Gastrocnemius medialis (tissue), 4 donors: ENCODE results near the gene GAL3ST1. TPM values are rescaled to one million over a fixed set of nuclear protein-coding genes. Genes with fewer than 3 reads are reported as not detected.
"Not testable (repeated sequence)": the region's sequence is repeated elsewhere in the genome, so short reads cannot be mapped to it uniquely, and the experiment has no call there.

Experiments used
- ATAC-seq, 2 donors: fragments of 150-250 bp; one replicate each; pipeline ENCODE4 v1.9.1; 2016
- DNase-seq, 2 donors: peaks; one replicate each; pipeline ENCODE4 v3.0.0-alpha.2; 2019
- H3K27ac ChIP-seq, 4 donors: fragments of 200-600 bp; sonication (generic); 1 replicate in 1 of 4; 2 replicates in 3 of 4; pipeline ENCODE4 v1.5.1; 2016 to 2018; ENCODE audit warnings: mild to moderate bottlenecking in 2 of 4, moderate library complexity in 1 of 4
- H3K27me3 ChIP-seq, 3 donors: fragments of 200-600 bp; sonication (generic) in 2 of 3; 1 replicate in 1 of 3; 2 replicates in 2 of 3; pipeline versions ENCODE4 v1.5.1 to v1.6.0; 2016 to 2019; ENCODE audit warnings: mild to moderate bottlenecking in 1 of 3, moderate library complexity in 1 of 3
- H3K36me3 ChIP-seq, 2 donors: fragments of 200-600 bp; sonication (generic) in 1 of 2; one replicate each; pipeline ENCODE4 v1.5.1; 2017 to 2018
- H3K4me1 ChIP-seq, 2 donors: fragments of 200-600 bp; sonication (generic) in 1 of 2; one replicate each; pipeline ENCODE4 v1.5.1; 2016 to 2017; ENCODE audit warnings: mild to moderate bottlenecking in 2 of 2
- H3K4me3 ChIP-seq, 4 donors: fragments of 200-600 bp; sonication (generic) in 3 of 4; 1 replicate in 1 of 4; 2 replicates in 3 of 4; pipeline ENCODE4 v1.5.1; 2016 to 2019; ENCODE audit warnings: mild to moderate bottlenecking in 2 of 4
- H3K9me3 ChIP-seq, 3 donors: fragments of 200-600 bp; sonication (generic) in 2 of 3; 1 replicate in 1 of 3; 2 replicates in 2 of 3; pipeline ENCODE4 v1.5.1; 2016 to 2019
- POLR2A ChIP-seq, 2 donors: fragments of 450-650 bp; IDR thresholded peaks; one replicate each; pipeline ENCODE4 v1.6.1; 2017; ENCODE audit warnings: antibody characterized with exemption in 2 of 2, mild to moderate bottlenecking in 2 of 2, moderate library complexity in 2 of 2
- in situ Hi-C, 4 donors: fragments of 200-750 bp; cut with MboI; loops; one replicate each; pipeline versions ENCODE4 v1.15.0 to v1.8.0; 2017; ENCODE audit warnings: low sequenced_read_pairs in 4 of 4
- intact Hi-C: fragments of 100-400 bp; cut with DNase I; formaldehyde crosslinking; loops from one replicate; pipeline ENCODE4 v1.15.1; 2023; ENCODE audit warnings: low total_unique reads
- total RNA-seq, 4 donors: library from RNA; depleted of rRNA; stranded (reverse); fragments of >200 nt; gene quantifications; one replicate each; pipeline versions ENCODE4 v1.1.0 to v1.2.3, GENCODE V29; 2016
- TF ChIP-seq, protein P1 (sequence below), 5 experiments: fragments of 450-650 bp in 3 of 5; fragments of 200-600 bp in 2 of 5; sonication (generic) in 2 of 5; IDR thresholded peaks in 4 of 5; conservative IDR thresholded peaks in 1 of 5; 1 replicate in 4 of 5; 2 replicates in 1 of 5; pipeline ENCODE4 v1.5.1; 2016 to 2019; ENCODE audit warnings: antibody characterized with exemption in 5 of 5, mild to moderate bottlenecking in 3 of 5, moderate library complexity in 3 of 5

The GAL3ST1 gene
- total RNA-seq, 4 donors from 2014 or later: 0.29 to 2.0 (median 1.2) TPM

DNA sequence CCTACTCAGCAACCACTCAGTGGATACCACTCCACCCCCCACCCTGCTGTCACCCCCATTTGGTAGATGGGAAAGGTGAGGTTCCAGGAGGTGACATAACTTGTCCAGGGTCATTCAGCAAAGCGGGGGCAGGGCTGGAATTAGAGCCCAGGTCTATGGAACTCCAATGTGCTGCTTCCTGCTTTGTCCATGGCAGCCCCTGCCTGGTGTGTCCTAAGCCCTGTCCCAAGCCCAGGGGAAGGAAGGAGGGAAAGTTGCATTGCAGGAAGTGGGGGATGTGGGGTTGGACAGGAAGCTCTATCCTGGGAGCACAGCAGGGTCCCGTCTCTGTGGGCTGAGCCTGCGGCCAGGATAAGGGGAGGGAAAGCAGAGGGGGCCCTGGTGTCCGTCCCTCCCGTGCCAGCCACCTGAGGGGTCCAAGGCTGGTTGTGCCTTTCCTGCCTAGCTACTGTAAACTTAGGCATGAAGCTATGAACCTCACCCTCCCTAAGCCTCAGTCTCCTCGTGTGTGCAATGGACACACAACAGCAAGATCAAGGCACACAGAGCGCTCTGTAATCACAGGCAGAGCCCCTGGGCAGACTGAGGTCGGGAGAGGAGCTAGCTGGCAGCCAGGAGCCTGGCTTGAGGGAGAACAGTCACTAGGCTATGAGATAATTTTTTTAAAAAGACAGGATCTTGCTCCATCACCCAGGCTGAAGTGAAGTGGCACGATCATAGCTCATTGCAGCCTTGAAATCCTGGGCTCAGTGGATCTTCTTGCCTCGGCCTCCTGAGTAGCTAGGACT is 12.9 kb downstream of the GAL3ST1 start:
- no peak for ATAC-seq
- no peaks in the 10 kb centered on the region for H3K36me3 ChIP-seq
- no peak overlapping the region for H3K27ac ChIP-seq
- no peaks in the 10 kb centered on the region for H3K27me3 ChIP-seq
- in situ Hi-C loops: no loop called here
- H3K9me3 ChIP-seq: no peaks in the 10 kb centered on the region
- intact Hi-C loops: no loop called here
- TF ChIP-seq, protein P1, sequence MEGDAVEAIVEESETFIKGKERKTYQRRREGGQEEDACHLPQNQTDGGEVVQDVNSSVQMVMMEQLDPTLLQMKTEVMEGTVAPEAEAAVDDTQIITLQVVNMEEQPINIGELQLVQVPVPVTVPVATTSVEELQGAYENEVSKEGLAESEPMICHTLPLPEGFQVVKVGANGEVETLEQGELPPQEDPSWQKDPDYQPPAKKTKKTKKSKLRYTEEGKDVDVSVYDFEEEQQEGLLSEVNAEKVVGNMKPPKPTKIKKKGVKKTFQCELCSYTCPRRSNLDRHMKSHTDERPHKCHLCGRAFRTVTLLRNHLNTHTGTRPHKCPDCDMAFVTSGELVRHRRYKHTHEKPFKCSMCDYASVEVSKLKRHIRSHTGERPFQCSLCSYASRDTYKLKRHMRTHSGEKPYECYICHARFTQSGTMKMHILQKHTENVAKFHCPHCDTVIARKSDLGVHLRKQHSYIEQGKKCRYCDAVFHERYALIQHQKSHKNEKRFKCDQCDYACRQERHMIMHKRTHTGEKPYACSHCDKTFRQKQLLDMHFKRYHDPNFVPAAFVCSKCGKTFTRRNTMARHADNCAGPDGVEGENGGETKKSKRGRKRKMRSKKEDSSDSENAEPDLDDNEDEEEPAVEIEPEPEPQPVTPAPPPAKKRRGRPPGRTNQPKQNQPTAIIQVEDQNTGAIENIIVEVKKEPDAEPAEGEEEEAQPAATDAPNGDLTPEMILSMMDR (IDR thresholded peaks at IDR 0.05 in 4 of 5, conservative IDR thresholded peaks at IDR 0.05 in 1 of 5): no peak
- no peak for TF ChIP-seq POLR2A (IDR thresholded peaks at IDR 0.05)
- H3K4me3 ChIP-seq: no peak overlapping the region
- no peak for DNase-seq
- H3K4me1 ChIP-seq: no peaks in the 10 kb centered on the region

DNA sequence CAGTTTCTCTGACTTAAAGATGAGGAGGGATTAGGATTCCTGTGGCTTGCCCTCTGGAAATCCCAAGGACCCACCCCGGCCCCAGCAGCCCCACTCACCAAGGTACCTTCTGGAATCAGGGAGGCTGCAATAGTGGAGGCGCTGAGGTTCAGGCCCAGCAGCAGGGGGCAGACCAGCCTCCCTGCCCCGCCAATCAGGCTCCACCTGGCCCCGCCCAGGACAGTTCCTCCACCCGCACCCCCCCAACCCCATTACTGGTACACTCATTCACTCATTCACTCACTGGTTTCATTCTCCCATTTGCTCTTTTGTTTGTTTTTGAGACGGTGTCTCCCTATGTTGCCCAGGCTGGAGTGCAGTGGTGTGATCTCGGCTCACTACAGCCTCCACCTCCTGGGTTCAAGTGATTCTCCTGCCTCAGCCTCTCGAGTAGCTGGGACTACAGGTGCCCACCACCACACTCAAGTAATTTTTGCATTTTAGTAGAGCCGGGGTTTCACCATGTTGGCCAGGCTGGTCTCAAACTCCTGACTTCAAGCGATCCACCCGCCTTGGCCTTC is 13.7 kb downstream of the GAL3ST1 start:
- H3K9me3 ChIP-seq, DNase-seq, H3K4me1 ChIP-seq, H3K4me3 ChIP-seq, intact Hi-C loops, H3K27me3 ChIP-seq, in situ Hi-C loops, H3K27ac ChIP-seq, H3K36me3 ChIP-seq, ATAC-seq: not testable (repeated sequence)

DNA sequence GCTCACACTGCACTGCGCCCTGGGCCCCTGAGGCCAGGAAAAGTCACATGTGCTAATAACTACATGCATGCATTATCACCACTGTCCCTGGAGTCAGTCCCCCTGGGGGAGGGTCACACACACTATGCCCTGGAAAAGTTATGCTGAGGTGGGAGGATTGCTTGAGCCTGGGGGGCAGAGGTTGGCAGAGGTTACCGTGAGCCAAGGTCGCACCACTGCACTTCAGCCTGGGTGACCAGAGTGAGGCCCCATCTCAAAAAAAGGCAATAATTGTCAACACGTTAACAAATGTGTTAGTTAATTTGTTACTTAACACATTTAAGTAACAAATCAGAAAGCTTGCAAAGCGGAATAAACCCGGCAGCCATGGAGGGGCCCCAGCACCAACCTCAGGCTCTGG is 14.6 kb downstream of the GAL3ST1 start:
- Histone ChIP-seq H3K9me3 (no peaks in the 10 kb centered on the region), H3K27ac (no peak overlapping the region), H3K4me3 (no peak overlapping the region), H3K4me1 (no peaks in the 10 kb centered on the region), H3K27me3 (no peaks in the 10 kb centered on the region), H3K36me3 (no peaks in the 10 kb centered on the region)
- TF ChIP-seq POLR2A (IDR thresholded peaks at IDR 0.05): no peak
- ATAC-seq: no peak
- intact Hi-C loops: no loop called here
- in situ Hi-C loops: no loop called here
- no peak for DNase-seq

DNA sequence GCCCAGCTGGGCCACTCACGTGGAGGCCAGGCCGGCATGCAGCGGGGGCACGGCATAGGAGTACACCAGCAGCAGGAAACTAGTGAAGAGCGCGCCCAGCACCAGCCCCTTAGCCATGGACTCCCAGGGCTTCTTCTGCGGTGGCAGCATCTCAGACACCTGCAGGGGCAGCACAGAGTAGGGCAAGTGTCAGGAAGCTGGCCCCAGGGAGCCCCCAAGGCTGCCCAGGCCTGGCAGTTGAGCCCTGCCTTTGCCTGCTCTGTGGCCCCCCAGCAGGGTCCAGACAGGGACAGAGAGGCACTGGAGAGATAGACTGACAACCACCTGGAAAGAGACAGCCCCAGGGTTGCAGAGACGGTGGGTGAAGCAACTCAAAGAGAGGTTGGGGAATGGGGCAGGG is 17.2 kb downstream of the GAL3ST1 start:
- no peaks in the 10 kb centered on the region for H3K36me3 ChIP-seq
- in situ Hi-C loops (no loop called here), intact Hi-C loops (no loop called here)
- TF ChIP-seq, protein P1 (IDR thresholded peaks at IDR 0.05 in 4 of 5, conservative IDR thresholded peaks at IDR 0.05 in 1 of 5): no peak
- no peak for TF ChIP-seq POLR2A (IDR thresholded peaks at IDR 0.05)
- H3K9me3 ChIP-seq: no peaks in the 10 kb centered on the region
- H3K4me1 ChIP-seq: no peaks in the 10 kb centered on the region
- DNase-seq (no peak), ATAC-seq (no peak)
- no peak overlapping the region for H3K4me3 ChIP-seq
- no peak overlapping the region for H3K27ac ChIP-seq
- no peaks in the 10 kb centered on the region for H3K27me3 ChIP-seq

DNA sequence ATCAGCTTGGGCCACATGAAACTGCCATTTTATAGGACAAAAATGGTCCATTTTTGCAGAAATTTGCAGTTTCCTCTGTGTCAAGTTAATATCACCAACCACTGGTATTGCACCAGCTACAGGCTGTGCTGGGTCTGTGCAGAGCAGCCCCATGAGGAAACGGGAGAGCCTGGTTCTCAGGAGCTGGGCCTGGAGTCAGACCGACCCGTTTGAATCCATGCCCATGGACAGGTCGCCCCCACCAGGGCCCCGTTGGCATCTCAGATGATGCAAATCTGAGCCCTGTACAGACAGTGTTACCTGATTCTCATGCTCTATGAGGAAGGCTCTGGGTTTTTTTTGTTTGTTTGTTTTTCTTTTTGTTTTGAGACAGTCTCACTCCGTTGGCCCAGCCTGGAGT is 18.1 kb downstream of the GAL3ST1 start:
- H3K4me3 ChIP-seq: no peak overlapping the region
- intact Hi-C loops (no loop called here), in situ Hi-C loops (no loop called here)

More for the DNA sequence above, 18.1 kb downstream of the GAL3ST1 start:
- Histone ChIP-seq H3K27ac (no peak overlapping the region), H3K4me1 (no peaks in the 10 kb centered on the region), H3K36me3 (no peaks in the 10 kb centered on the region), H3K27me3 (no peaks in the 10 kb centered on the region), H3K9me3 (no peaks in the 10 kb centered on the region)
- ATAC-seq (no peak), DNase-seq (no peak)
- TF ChIP-seq, protein P1 (IDR thresholded peaks at IDR 0.05 in 4 of 5, conservative IDR thresholded peaks at IDR 0.05 in 1 of 5): no peak
- no peak for TF ChIP-seq POLR2A (IDR thresholded peaks at IDR 0.05)
